ENCODE measurements around the gene SSRP1. TPM values are rescaled to one million over a fixed set of nuclear protein-coding genes. Genes with fewer than 3 reads are reported as not detected.
"Not testable (repeated sequence)": the region's sequence is repeated elsewhere in the genome, so short reads cannot be mapped to it uniquely, and the experiment has no call there.

SSRP1 gene
- total RNA-seq, 8 experiments from 2014 or later: 64.9 to 164 (median 101) TPM

GRCh38 chr11:57368106-57368844 lies 32.6 kb upstream of the SSRP1 start:
- Histone ChIP-seq H3K4me3 (no peak overlapping the region), H3K27ac (no peak overlapping the region), H3K4me1 (replicated peaks in 1 of 2) (no peaks in the 10 kb centered on the region)
- WGBS, 10 experiments: 0 to 93% (median 87%) methylated on average over 1 to 9 of the region's 19 CpGs; no CpG with 5 or more reads in 4 of the 10 experiments
- ATAC-seq (replicated peaks in 6 of 8): no peak
- in situ Hi-C loops (cut with MboI; ENCODE audit: low pct_unique_long_range_greater_than_20kb in 2 of 9, low sequenced_read_pairs in 9 of 9, unreplicated experiment in 9 of 9): loop anchor here in 2 of 9 experiments (25.0 kb wide), 2 partner anchors 119 to 169 kb away; partner anchors contain the start of genes SMTNL1 (in 1 of the 2) and TIMM10 (in 1 of the 2)

GRCh38 chr11:57364851-57365660 lies 29.4 kb upstream of the SSRP1 start:
- Histone ChIP-seq H3K27ac (no peak overlapping the region), H3K4me1 (replicated peaks in 1 of 2) (no peaks in the 10 kb centered on the region), H3K4me3 (no peak overlapping the region)
- WGBS, 10 experiments: 0 to 78% (median 70%) methylated on average over 1 to 6 of the region's 9 CpGs; no CpG with 5 or more reads in 1 of the 10 experiments
- no peak for ATAC-seq (replicated peaks in 6 of 8)
- in situ Hi-C loops (cut with MboI; ENCODE audit: low pct_unique_long_range_greater_than_20kb in 2 of 9, low sequenced_read_pairs in 9 of 9, unreplicated experiment in 9 of 9): loop anchor here in 2 of 9 experiments (25.0 kb wide), 2 partner anchors 122 to 172 kb away; partner anchors contain the start of genes SMTNL1 (in 1 of the 2) and TIMM10 (in 1 of the 2)

GRCh38 chr11:57363131-57364080 lies 27.7 kb upstream of the SSRP1 start:
- no peak overlapping the region for H3K4me3 ChIP-seq
- ATAC-seq (replicated peaks in 6 of 8): no peak
- peaks cover 0 to 2% of the 10 kb centered on the region in 2 donors for H3K4me1 ChIP-seq (replicated peaks in 1 of 2)
- no peak overlapping the region for H3K27ac ChIP-seq
- in situ Hi-C loops (cut with MboI; ENCODE audit: low pct_unique_long_range_greater_than_20kb in 2 of 9, low sequenced_read_pairs in 9 of 9, unreplicated experiment in 9 of 9): loop anchor here in 2 of 9 experiments (25.0 kb wide), 2 partner anchors 124 to 174 kb away; partner anchors contain the start of genes SMTNL1 (in 1 of the 2) and TIMM10 (in 1 of the 2)
- 7 to 85% (median 59%) methylated on average over 2 to 6 of the region's 7 CpGs; no CpG with 5 or more reads in 4 of the 10 experiments for WGBS, 10 experiments

DNA sequence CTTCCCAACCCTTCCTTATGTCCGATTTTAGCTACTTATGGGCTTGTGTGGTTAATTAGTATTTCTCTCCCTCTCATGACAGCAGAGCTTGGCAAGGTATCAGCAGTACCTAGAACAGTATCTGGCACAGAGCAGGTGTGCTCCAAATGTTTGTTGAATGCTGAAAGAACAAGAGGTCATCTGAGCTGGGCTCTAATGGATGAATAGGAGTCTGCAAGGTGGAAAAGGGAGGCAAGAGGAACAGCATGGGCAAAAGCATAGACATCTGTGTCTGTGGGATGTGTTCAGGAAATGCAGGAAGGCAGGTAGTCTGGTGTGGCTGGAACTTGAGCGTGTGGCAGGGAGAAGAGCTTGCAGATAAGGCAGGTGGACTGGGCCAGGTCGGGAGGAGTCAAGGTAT lies 26.2 kb upstream of the SSRP1 start:
- in situ Hi-C loops (cut with MboI; ENCODE audit: low pct_unique_long_range_greater_than_20kb in 2 of 9, low sequenced_read_pairs in 9 of 9, unreplicated experiment in 9 of 9): loop anchor here in 2 of 9 experiments (25.0 kb wide), 2 partner anchors 125 to 175 kb away; partner anchors contain the start of genes SMTNL1 (in 1 of the 2) and TIMM10 (in 1 of the 2)

GRCh38 chr11:57361420-57361819 lies 25.7 kb upstream of the SSRP1 start:
- in situ Hi-C loops (cut with MboI; ENCODE audit: low pct_unique_long_range_greater_than_20kb in 2 of 9, low sequenced_read_pairs in 9 of 9, unreplicated experiment in 9 of 9): loop anchor here in 2 of 9 experiments (25.0 kb wide), 2 partner anchors 126 to 176 kb away; partner anchors contain the start of genes SMTNL1 (in 1 of the 2) and TIMM10 (in 1 of the 2)
- not testable (repeated sequence) for H3K4me3 ChIP-seq; H3K27ac ChIP-seq; ATAC-seq (replicated peaks in 6 of 8); H3K4me1 ChIP-seq (replicated peaks in 1 of 2)

More for the DNA sequence above, 26.2 kb upstream of the SSRP1 start:
- H3K4me1 ChIP-seq (replicated peaks in 1 of 2): peaks cover 0 to 2% of the 10 kb centered on the region in 2 donors
- no peak overlapping the region for H3K27ac ChIP-seq
- ATAC-seq (replicated peaks in 6 of 8): no peak
- H3K4me3 ChIP-seq: no peak overlapping the region
- WGBS, 10 experiments: 13 to 100% (median 63%) methylated on average over 1 to 3 of the region's 3 CpGs; no CpG with 5 or more reads in 2 of the 10 experiments

DNA sequence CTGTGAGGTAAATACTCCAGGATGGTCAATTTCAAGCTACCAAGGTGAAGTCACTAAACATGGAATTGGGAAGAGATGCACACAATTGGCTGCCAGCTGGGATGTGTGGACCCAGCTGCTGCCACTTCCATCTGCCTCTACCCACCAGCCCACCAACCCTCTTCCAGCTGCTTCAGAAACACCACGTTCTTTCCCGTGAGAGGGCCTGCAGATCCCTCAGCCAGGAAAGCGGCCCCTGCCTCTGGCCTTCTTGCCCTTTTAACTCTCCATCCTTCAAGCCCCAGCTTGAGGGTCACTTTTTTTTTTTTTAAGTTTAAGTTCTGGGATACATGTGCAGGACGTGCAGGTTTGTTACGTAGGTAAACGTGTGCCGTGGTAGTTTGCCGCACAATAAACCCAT lies 25.3 kb upstream of the SSRP1 start:
- peaks cover 0 to 2% of the 10 kb centered on the region in 2 donors for H3K4me1 ChIP-seq (replicated peaks in 1 of 2)
- ATAC-seq (replicated peaks in 6 of 8): no peak
- H3K4me3 ChIP-seq: no peak overlapping the region
- WGBS, 10 experiments: 10 to 100% (median 89%) methylated on average over 1 to 7 of the region's 8 CpGs; no CpG with 5 or more reads in 3 of the 10 experiments
- H3K27ac ChIP-seq: no peak overlapping the region
- in situ Hi-C loops (cut with MboI; ENCODE audit: low pct_unique_long_range_greater_than_20kb in 2 of 9, low sequenced_read_pairs in 9 of 9, unreplicated experiment in 9 of 9): loop anchor here in 2 of 9 experiments (25.0 kb wide), 2 partner anchors 126 to 176 kb away; partner anchors contain the start of genes SMTNL1 (in 1 of the 2) and TIMM10 (in 1 of the 2)

GRCh38 chr11:57359896-57360690 lies 24.4 kb upstream of the SSRP1 start:
- ATAC-seq (replicated peaks in 6 of 8): no peak

GRCh38 chr11:57359396-57359795 lies 23.7 kb upstream of the SSRP1 start:
- H3K4me1 ChIP-seq (replicated peaks in 1 of 2): peaks cover 0 to 2% of the 10 kb centered on the region in 2 donors
- ATAC-seq (replicated peaks in 6 of 8): no peak
- WGBS, 10 experiments: 10 to 92% (median 53%) methylated on average over 2 to 3 of the region's 5 CpGs; no CpG with 5 or more reads in 5 of the 10 experiments
- in situ Hi-C loops (cut with MboI; ENCODE audit: low pct_unique_long_range_greater_than_20kb in 2 of 9, low sequenced_read_pairs in 9 of 9, unreplicated experiment in 9 of 9): loop anchor here in 2 of 9 experiments (25.0 kb wide), 2 partner anchors 128 to 178 kb away; partner anchors contain the start of genes SMTNL1 (in 1 of the 2) and TIMM10 (in 1 of the 2)
- no peak overlapping the region for H3K27ac ChIP-seq
- no peak overlapping the region for H3K4me3 ChIP-seq

More at GRCh38 chr11:57359896-57360690, 24.4 kb upstream of the SSRP1 start:
- Histone ChIP-seq H3K4me1 (replicated peaks in 1 of 2) (peaks cover 0 to 2% of the 10 kb centered on the region in 2 donors), H3K27ac (no peak overlapping the region), H3K4me3 (no peak overlapping the region)
- in situ Hi-C loops (cut with MboI; ENCODE audit: low pct_unique_long_range_greater_than_20kb in 2 of 9, low sequenced_read_pairs in 9 of 9, unreplicated experiment in 9 of 9): loop anchor here in 2 of 9 experiments (25.0 kb wide), 2 partner anchors 127 to 177 kb away; partner anchors contain the start of genes SMTNL1 (in 1 of the 2) and TIMM10 (in 1 of the 2)
- 59 to 100% (median 89%) methylated on average over 1 to 8 of the region's 9 CpGs; no CpG with 5 or more reads in 3 of the 10 experiments for WGBS, 10 experiments

- H3K4me3 ChIP-seq: no peak overlapping the region
- peaks cover 0 to 2% of the 10 kb centered on the region in 2 donors for H3K4me1 ChIP-seq (replicated peaks in 1 of 2)
- H3K27ac ChIP-seq: no peak overlapping the region
- ATAC-seq (replicated peaks in 6 of 8): no peak
- in situ Hi-C loops (cut with MboI; ENCODE audit: low pct_unique_long_range_greater_than_20kb in 2 of 9, low sequenced_read_pairs in 9 of 9, unreplicated experiment in 9 of 9): loop anchor here in 2 of 9 experiments (25.0 kb wide), 2 partner anchors 128 to 178 kb away; partner anchors contain the start of genes SMTNL1 (in 1 of the 2) and TIMM10 (in 1 of the 2)
- WGBS, 10 experiments: 0 to 100% (median 66%) methylated on average over 1 to 4 of the region's 9 CpGs; no CpG with 5 or more reads in 5 of the 10 experiments
Measured at GRCh38 chr11:57358991-57359390, 23.3 kb upstream of the SSRP1 start.

- no peak overlapping the region for H3K27ac ChIP-seq
- in situ Hi-C loops (cut with MboI; ENCODE audit: low pct_unique_long_range_greater_than_20kb in 2 of 9, low sequenced_read_pairs in 9 of 9, unreplicated experiment in 9 of 9): loop anchor here in 2 of 9 experiments (25.0 kb wide), 2 partner anchors 129 to 179 kb away; partner anchors contain the start of genes SMTNL1 (in 1 of the 2) and TIMM10 (in 1 of the 2)
- peaks cover under 1 to 3% of the 10 kb centered on the region in 2 donors for H3K4me1 ChIP-seq (replicated peaks in 1 of 2)
- peak in 2 of 8 experiments; percentile 48 to 59 for ATAC-seq (replicated peaks in 6 of 8)
- WGBS, 10 experiments: 40 to 100% (median 73%) methylated on average over 1 to 7 of the region's 9 CpGs; no CpG with 5 or more reads in 4 of the 10 experiments
- no peak overlapping the region for H3K4me3 ChIP-seq
Measured at GRCh38 chr11:57358543-57358961, 22.9 kb upstream of the SSRP1 start.

Measured in motor neuron (in vitro differentiated cells).